NT2/D1 (cell line): ENCODE measurements around the gene PNLDC1.

Source experiments
- SUZ12 ChIP-seq: IDR thresholded peaks from 2 replicates; pipeline ENCODE4 v1.6.1; 2011; ENCODE audit not compliant: insufficient read length, insufficient read depth; ENCODE audit errors: extremely low read depth
- ZNF274 ChIP-seq: IDR thresholded peaks from 2 replicates; pipeline ENCODE4 v1.6.1; 2011; ENCODE audit warnings: mild to moderate bottlenecking, low read depth, low read length

- TF ChIP-seq SUZ12 (no peak), ZNF274 (no peak)
Observed at GRCh38 chr6:159805440-159806020, 5.5 kb downstream of the PNLDC1 start.
